ENCODE results near the gene LARP1. TPM values are rescaled to one million over a fixed set of nuclear protein-coding genes. Genes with fewer than 3 reads are reported as not detected.

The LARP1 gene
- total and polyA plus RNA-seq, 9 of the 15 experiments (the other 6 are each of a cell fraction or from before 2014, with no cell fraction given): 22.6 to 300 (median 92.0) TPM

GRCh38 chr5:154734370-154735248, 20.6 kb upstream of the LARP1 start:
- ChIA-PET CTCF (ENCODE audit: low intra/inter-chr PET ratio) (no interaction called here), POLR2A (interaction anchor here (0.6 to 1.4 kb wide), 2 partner anchors 10 to 16 kb away, joined by 4 to 5 read pairs; no protein-coding TSS in a partner anchor)
- Histone ChIP-seq H2AFZ (ENCODE audit: low read depth, low read length) (0 out of 2 replicates have a peak overlapping the region, but pooled peaks have one; percentile 25), H3K79me2 (ENCODE audit: control insufficient read depth, insufficient read depth, low read length) (no peaks in the 10 kb centered on the region), H3K27me3 (ENCODE audit: control insufficient read depth in 2 of 2, insufficient read depth in 2 of 2, low read length in 2 of 2) (no peaks in the 10 kb centered on the region), H3K4me1 (replicated peaks in 1 of 2; ENCODE audit: control insufficient read depth in 2 of 2, insufficient read depth in 2 of 2, low read length in 2 of 2) (no peaks in the 10 kb centered on the region; a peak in 1 of 5 replicates), H3K9me1 (ENCODE audit: control insufficient read depth, insufficient read depth, low read length) (no peaks in the 10 kb centered on the region), H3K4me2 (ENCODE audit: insufficient read depth, low read length) (no peak overlapping the region), H4K20me1 (replicated peaks; ENCODE audit: control insufficient read depth, insufficient read depth, low read length) (no peaks in the 10 kb centered on the region), H3K27ac (ENCODE audit: extremely low read depth, low read depth, low read length) (no peak overlapping the region), H3K9ac (ENCODE audit: insufficient read depth in 1 of 2, low read depth in 2 of 2, low read length in 2 of 2) (no peak overlapping the region), H3K36me3 (ENCODE audit: control insufficient read depth, insufficient read depth, low read length) (no peaks in the 10 kb centered on the region), H3K4me3 (no peak overlapping the region), H3K9me3 (replicated peaks; ENCODE audit: control insufficient read depth, insufficient read depth, low read depth, low read length) (no peaks in the 10 kb centered on the region)
- ATAC-seq (no peak), FAIRE-seq (no peak), DNase-seq (ENCODE audit: extremely low read depth in 1 of 4, low spot score in 3 of 4) (no peak)
- BruUV-seq (replicated peaks): no TSS peak
- intact Hi-C loops (cut with micrococcal nuclease) (no loop called here), in situ Hi-C loops (cut with MboI) (no loop called here)
- 50% methylated on average over 7 of the region's 7 CpGs for whole genome bisulfite sequencing (ENCODE audit: insufficient coverage, low coverage, missing lambda C conversion rate)
- no peak for TF ChIP-seq ZNF282 (CRISPR knock-in tag; IDR thresholded peaks at IDR 0.05)
- TF ChIP-seq RHOXF2B (CRISPR knock-in tag; conservative IDR thresholded peaks at IDR 0.05): no peak
- TF ChIP-seq LARP7 (IDR thresholded peaks at IDR 0.05): no peak
- TF ChIP-seq CUX1 (CRISPR knock-in tag; IDR thresholded peaks at IDR 0.05): no peak
- TF ChIP-seq MAFG (tag; conservative IDR thresholded peaks at IDR 0.05): 0 out of 2 replicates have a peak, but pooled peaks have one; percentile 32
- no peak for TF ChIP-seq ZSCAN32 (CRISPR knock-in tag; IDR thresholded peaks at IDR 0.05)
- TF ChIP-seq HNRNPL (IDR thresholded peaks at IDR 0.05; ENCODE audit: low read depth, low read length): no peak
- TF ChIP-seq SMARCC2 (IDR thresholded peaks at IDR 0.05; ENCODE audit: low read depth): no peak
- TF ChIP-seq NR4A1 (CRISPR knock-in tag; IDR thresholded peaks at IDR 0.05): no peak
- TF ChIP-seq NR4A1 (tag; IDR thresholded peaks at IDR 0.05): no peak
- no peak for TF ChIP-seq ARNT (IDR thresholded peaks at IDR 0.05)
- no peak for TF ChIP-seq MYBL2 (IDR thresholded peaks at IDR 0.05; ENCODE audit: low read depth)
- no peak for TF ChIP-seq MYBL2 (CRISPR knock-in tag; IDR thresholded peaks at IDR 0.05; ENCODE audit: borderline replicate concordance)
- TF ChIP-seq HMG20B (CRISPR knock-in tag; IDR thresholded peaks at IDR 0.05): no peak
- no peak for TF ChIP-seq ZBTB5 (IDR thresholded peaks at IDR 0.05)
- no peak for TF ChIP-seq POLR2AphosphoS5 (IDR thresholded peaks at IDR 0.05; ENCODE audit: control insufficient read depth, insufficient read depth, low read depth, low read length)
- no peak for TF ChIP-seq CBX5 (IDR thresholded peaks at IDR 0.05; ENCODE audit: borderline replicate concordance, low read depth)
